ENCODE data around the gene CAMK2D.
"Not testable (repeated sequence)": the region's sequence is repeated elsewhere in the genome, so short reads cannot be mapped to it uniquely, and the experiment has no call there.

CAMK2D gene

GRCh38 chr4:113761620-113762185, at the start of gene CAMK2D:
Gene CAMK2D, minus strand, starts transcription at chr4:113761738. Its CDS starts 670 bp downstream, at chr4:113761068.
- DNase-seq = peak; percentile 50

GRCh38 chr4:113810906-113811305, 49.4 kb upstream of the CAMK2D start:
- no peak for DNase-seq

- peak; percentile 10 for DNase-seq
These were observed 47.8 kb upstream of the CAMK2D start for GRCh38 chr4:113809311-113809710.

- no peak for DNase-seq
These were observed 45.3 kb upstream of the CAMK2D start for GRCh38 chr4:113806850-113807249.

- no peak for DNase-seq
These were observed 40.3 kb upstream of the CAMK2D start for GRCh38 chr4:113801882-113802281.

- DNase-seq = not testable (repeated sequence)
These were observed 34.8 kb upstream of the CAMK2D start for GRCh38 chr4:113796381-113796780.

GRCh38 chr4:113790478-113790877, 28.9 kb upstream of the CAMK2D start:
- no peak for DNase-seq

- DNase-seq = no peak
These were observed 27.4 kb upstream of the CAMK2D start for GRCh38 chr4:113788888-113789287.

- DNase-seq = no peak
These were observed 24.2 kb upstream of the CAMK2D start for GRCh38 chr4:113785781-113786180.

- no peak for DNase-seq
These were observed 23.1 kb upstream of the CAMK2D start for GRCh38 chr4:113784497-113785250.

GRCh38 chr4:113783701-113784100, 22.2 kb upstream of the CAMK2D start:
- DNase-seq = no peak

- DNase-seq = no peak
These were observed 21.8 kb upstream of the CAMK2D start for GRCh38 chr4:113783289-113783688.

GRCh38 chr4:113781439-113782040, 20.0 kb upstream of the CAMK2D start:
- peak; percentile 12 for DNase-seq

GRCh38 chr4:113776679-113777078, 15.1 kb upstream of the CAMK2D start:
- DNase-seq = no peak

- DNase-seq = no peak
These were observed 14.5 kb upstream of the CAMK2D start for GRCh38 chr4:113776016-113776415.

GRCh38 chr4:113773756-113774155, 12.2 kb upstream of the CAMK2D start:
- no peak for DNase-seq

GRCh38 chr4:113773014-113773413, 11.5 kb upstream of the CAMK2D start:
- no peak for DNase-seq

- DNase-seq = no peak
These were observed 10.8 kb upstream of the CAMK2D start for GRCh38 chr4:113772319-113772718.

- no peak for DNase-seq
These were observed 8.2 kb upstream of the CAMK2D start for GRCh38 chr4:113769744-113770143.

- DNase-seq = no peak
These were observed 7.4 kb upstream of the CAMK2D start for GRCh38 chr4:113768952-113769351.

GRCh38 chr4:113766882-113767281, 5.3 kb upstream of the CAMK2D start:
- DNase-seq = no peak

GRCh38 chr4:113764720-113765264, 3.3 kb upstream of the CAMK2D start:
- no peak for DNase-seq

GRCh38 chr4:113763923-113764322, 2.4 kb upstream of the CAMK2D start:
- DNase-seq = not testable (repeated sequence)

- no peak for DNase-seq
These were observed 1.4 kb upstream of the CAMK2D start for GRCh38 chr4:113763029-113763285.
